ENCODE data around the gene CD93.

Gene CD93

GRCh38 chr20:23031346-23031745 lies 54.8 kb downstream of the CD93 start:
- DNase-seq = no peak
